Ramos (cell line): Measurements from ENCODE around the gene EEF2.

Source experiments
- in situ Hi-C: fragments of 300-500 bp; cut with MboI; formaldehyde crosslinking; loops from one replicate; pipeline ENCODE4 v1.14.3; 2022; ENCODE audit warnings: low sequenced_read_pairs; ENCODE audit not compliant: unreplicated experiment

EEF2 gene

DNA sequence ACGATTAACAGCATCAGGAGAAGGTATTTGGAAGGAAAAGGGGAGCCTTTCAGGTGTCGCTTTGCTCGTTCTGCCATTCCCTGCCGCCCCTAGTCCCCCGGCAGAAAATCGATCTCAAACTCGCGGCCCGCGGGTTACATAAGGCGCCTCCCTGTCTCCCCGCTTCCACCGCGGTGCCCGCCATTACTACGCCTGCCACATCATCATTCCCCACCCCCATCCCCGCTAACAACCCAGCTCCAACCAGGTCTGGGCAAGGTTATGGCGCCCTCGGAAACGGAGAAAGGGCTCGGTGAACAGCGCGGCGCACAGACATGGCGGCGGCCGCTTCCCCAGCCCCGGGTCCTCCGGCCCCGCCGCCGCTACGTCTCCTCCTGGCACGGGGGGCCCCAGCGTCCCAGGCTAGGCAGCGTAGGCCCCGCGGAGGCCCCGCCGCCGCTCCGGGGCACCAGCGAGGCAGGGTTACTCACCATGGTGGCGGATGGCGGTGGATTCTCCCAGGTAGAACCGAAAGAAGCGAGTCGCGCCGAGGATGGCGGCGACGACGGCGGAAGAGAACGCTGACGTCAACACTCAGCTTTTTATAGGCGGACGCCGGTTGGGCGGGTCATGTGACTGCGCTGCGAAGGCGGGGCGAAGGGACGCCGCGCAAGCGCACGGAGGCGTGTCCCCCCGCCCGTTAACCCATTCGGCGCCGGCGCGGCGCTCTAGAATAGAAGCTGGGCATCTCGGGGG lies at the start of gene EEF2:
EEF2 (minus strand) TSS at position 556 of the 735 bp plus-strand sequence; CDS start at position 473, 83 bp downstream.
- in situ Hi-C loops = no loop called here

DNA sequence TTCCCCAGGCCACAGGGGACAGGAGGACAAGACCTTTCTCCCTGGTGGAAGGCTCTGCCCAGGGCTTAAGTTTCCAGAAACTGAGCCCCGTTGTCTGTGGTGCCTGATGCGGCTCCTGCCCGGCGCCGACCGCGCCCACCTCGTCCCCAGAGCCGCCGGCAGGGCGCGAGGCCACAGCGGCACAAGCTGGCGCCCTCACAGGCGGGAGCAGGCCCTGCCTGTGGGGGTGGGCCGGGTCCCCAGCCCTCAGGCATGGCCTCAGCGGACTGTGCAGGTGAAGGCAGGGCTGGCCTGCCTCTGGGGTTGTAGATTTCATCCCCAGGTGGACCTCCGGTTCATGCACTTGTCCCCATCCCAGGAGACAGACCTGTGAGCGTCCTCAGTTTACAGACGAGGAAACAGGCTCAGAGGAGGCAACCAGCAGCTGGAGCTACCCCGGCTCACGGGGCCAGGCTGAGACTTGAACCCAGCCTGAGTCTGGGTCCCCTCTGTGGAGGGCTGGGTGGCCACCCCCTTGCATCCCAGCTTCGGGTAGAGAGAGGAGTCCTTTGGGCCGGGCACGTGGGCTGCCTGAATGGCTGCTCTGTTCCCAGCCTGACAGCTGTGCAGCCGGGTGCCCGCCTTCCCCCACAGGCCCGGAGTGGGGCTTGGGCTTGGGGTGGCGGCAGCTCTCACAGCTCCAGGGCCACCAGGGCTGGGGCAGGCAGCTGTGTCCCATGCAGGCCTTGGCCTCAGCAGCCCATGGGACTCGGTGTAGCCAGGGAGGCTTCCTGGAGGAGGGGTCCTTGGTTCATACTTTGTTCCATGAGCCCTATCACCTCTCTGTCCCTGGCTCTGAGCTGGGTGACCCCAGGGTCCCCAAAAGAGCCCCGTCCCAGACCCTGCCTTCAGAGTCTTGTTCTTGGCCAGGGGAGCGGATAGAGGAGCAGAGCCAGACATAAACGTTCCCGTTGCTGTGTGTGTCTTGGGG lies 49.1 kb upstream of the EEF2 start:
- in situ Hi-C loops = no loop called here

DNA sequence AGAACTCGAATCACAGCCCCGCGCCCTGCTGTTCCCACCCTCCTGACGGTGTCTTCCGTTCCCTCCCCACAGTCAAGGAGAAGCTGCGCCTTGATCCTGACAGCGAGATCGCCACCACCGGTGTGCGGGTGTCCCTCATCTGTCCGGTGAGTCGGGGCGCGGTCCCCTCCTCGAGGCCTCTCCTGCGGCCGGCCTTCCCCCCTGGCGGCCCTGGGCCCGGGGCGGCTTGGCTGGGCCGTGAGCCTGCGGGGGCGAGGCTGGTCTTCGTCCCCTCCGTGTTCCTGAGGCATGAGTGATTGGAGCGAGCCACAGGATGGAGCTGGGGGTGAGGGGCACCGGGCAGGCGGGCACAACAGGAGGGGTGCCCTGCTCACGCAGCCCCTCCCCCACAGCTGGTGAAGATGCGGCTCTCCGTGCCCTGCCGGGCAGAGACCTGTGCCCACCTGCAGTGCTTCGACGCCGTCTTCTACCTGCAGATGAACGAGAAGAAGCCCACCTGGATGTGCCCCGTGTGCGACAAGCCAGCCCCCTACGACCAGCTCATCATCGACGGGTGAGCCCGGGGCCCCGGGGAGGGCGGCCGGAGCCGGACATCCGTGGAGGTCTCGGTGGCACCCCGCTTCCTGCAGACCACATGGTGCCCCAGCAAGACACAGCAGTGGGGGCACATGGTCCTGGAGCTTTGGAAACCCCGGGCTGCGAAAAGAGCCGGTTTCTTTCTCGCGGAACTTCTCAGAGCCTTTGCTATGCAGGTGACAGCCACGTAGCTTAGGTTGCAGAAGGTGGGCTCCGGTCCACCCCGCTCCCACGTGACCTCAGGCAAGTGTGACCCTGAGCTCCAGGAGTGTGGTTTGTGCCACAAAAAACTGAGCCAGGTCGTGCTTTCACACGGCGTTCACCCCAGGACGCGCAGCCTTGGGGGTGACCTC lies 48.0 kb upstream of the EEF2 start:
- in situ Hi-C loops = no loop called here

DNA sequence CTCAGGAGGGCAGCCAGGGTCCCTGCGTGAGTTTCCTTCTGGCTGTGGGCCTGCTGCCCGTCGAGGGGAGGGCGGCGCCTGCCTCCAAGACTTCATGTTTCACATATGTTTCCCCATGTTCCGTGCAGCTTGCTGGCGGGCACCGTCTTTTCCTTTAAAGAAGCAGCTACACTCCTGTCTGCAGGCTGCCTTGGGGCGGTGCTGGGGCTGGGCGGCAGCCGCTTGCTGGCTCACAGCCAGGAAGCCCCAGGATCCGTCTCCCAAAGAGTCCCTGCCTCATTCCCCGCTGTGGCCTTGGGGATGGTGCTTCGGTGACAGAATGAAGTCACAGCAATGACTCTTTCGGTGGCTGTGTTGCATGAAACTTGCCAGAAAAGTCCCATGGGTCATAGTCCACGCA lies 47.2 kb upstream of the EEF2 start:
- in situ Hi-C loops = no loop called here

DNA sequence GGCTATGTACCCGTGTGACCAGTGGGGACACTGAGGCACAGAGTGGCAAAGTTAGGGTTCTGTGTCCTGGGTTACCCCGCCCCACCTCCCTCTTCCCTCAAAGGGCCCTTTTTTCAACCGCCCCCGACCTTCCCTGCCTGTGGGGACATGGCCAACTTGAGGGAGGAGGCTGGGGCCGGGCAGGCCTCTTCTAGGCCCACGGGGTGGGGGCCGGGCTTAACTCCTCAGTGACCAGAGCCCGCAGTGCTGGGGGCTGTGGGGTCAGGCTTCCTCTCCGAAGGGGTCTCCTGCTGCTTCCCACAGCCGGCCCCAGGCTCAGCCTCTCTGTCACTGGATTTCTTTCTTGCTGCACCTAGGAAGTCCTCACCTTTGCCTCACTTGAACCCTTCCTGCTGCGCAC lies 46.2 kb upstream of the EEF2 start:
- in situ Hi-C loops = no loop called here

DNA sequence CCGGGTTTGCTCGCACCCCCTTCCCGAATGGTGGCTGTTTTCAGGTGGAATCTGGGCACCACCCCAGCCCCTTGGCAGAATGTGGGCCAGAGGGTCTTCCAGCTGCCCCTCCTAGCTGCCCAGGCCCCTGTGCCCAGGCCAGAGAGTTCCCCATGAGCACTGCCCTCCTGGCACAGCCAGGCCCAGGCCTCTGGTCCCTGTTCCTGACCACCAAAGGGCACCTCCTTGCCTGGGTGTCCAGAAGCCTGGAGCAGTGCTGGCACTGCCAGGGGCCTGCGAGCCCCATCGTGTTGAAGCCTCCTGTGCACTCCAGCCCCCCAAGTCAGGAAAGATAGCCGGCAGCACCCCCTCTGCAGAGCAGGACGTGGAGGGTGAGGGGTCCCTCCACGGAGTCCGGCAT lies 45.7 kb upstream of the EEF2 start:
- in situ Hi-C loops = no loop called here

DNA sequence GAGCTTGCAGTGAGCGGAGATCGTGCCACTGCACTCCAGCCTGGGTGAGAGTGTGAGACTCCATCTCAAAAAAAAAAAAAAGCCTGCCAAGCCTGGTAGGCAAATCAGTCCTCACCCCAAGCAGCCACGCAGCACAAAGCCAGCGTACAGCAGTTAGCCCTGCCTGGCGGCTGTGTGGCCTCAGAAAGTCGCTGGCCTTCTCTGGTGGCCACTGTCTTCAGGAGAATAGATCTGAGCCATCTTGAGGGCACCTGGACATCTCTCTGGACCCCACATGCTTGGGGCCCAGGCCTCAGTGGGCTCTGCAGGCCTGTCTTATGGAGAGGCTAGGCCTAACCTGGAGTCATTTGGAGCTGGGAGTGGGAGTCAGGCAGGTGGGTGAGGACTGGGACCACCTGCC lies 45.3 kb upstream of the EEF2 start:
- in situ Hi-C loops = no loop called here

DNA sequence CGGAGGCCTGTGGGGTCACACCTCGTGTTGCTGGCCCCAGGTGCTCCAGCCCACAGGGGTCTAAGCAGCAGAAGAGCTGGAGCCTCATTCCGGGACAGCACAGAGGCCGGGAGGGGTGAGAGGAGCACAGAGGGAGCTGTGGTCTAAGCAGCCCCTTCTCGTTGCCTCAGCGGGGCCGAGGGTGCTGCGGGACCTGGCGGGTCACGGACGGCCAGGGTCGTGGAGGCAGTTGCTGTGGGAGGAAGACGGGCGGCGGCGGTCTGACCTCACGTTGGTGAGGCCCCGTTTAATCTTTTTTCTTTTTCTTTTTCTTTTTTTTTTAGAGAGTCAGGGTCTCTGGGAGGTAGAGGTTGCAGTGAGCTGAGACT lies 44.0 kb upstream of the EEF2 start:
- in situ Hi-C loops = no loop called here

DNA sequence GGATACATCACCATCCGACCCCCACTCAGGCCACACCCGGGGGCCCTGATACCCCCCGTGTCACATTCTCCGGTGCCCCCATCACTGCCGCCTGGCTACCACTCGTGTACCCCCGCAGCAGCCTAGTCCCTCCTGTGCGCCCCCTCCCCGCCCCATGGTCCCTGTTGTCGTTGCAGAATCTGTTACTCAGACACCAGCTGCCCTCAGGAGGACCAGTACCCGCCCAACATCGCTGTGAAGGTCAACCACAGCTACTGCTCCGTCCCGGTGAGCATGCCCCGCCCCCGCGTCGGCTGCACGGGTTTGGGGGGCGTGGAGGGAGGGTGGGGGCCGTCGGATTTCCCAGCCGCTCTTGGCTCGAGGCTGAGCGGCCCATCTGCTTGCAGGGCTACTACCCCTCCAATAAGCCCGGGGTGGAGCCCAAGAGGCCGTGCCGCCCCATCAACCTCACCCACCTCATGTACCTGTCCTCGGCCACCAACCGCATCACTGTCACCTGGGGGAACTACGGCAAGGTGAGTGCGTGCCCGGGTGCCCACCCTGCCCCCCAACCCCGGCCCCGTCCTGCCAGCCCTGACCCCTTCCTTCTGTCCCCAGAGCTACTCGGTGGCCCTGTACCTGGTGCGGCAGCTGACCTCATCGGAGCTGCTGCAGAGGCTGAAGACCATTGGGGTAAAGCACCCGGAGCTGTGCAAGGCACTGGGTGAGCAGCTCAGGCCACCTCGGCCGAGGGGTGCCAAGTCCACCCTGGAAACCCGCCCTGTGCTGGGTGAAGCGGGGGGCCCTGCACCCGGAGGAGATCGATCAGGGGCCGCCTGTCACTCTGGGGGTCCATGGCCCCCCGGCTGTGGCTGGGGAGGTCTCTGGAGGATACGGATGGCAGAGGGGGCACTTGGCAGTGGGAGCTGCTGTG lies 43.3 kb upstream of the EEF2 start:
- in situ Hi-C loops = no loop called here

DNA sequence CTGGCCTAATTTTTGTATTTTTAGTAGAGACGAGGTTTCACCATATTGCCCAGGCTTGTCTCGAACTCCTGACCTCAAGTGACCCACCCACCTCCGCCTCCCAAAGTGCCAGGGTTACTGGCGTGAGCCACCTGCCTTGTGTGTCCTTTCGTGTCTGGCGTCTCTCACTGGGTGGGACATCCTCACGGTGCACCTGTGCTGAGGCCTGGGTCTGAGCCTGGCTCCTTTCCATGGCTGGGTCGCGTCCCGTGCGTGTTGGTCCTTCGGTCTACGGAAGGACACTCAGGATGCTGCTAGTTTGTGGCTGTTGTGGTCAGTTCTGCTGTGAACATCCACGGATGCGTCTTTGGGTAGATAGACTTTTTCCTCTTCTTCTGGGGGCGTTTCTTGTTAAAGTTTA lies 41.9 kb upstream of the EEF2 start:
- in situ Hi-C loops = no loop called here

DNA sequence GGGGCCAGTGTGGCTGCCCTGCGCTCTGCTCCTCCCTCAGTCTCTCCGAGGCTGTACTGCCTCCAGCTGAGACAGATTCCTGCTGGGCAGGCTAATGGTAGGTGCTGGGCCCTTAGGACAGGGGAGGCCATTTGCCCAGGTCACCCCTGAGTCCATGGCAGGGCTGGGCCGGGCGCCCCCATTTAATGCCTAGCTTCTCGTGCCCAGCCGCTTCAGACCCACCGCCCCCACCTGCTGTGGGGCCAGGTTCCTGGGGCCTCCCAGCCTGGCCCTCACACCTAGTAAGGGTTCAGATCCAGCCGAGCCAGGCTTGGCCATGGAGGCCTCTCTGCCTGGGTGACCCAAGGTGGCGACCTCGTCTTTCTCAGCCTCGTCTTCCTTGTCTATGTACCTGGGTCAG lies 40.1 kb upstream of the EEF2 start:
- in situ Hi-C loops = no loop called here

DNA sequence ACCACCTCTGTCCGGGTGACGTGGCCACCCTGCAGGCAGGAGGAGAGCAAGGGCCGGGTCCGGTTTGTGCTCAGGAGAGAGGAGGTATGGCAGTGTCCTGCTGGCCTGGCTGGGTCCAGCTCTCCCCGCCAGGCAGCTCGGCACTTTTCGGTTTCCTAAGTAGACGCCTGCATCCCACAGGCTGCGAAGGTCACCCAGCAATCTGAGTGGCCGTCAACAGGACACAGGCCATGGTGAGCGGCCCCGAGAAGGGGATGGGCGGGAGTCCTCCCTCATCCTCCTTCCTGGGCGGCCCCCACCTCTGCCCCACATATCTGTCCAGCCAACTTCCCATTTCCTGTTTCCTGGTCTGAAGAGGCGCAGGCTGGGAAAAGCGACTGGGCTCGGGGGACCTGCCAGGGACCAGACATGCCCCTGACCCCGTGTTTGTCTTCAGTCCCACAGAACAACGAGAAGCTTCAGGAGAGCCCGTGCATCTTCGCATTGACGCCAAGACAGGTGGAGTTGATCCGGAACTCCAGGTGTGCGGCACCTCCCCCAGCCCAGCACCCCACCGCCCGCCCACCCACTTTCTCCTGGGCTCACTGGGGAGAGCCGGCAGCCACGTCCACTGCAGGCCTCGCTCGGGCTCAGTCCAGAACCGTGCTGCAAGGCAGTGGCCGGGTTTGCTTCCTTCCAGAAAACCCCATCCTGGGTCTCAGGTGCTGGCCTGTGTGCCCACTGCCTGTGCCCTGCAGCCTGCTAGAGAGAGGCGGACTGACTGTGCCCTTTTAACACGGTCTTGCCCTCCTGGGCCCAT lies 38.5 kb upstream of the EEF2 start:
- in situ Hi-C loops = no loop called here

DNA sequence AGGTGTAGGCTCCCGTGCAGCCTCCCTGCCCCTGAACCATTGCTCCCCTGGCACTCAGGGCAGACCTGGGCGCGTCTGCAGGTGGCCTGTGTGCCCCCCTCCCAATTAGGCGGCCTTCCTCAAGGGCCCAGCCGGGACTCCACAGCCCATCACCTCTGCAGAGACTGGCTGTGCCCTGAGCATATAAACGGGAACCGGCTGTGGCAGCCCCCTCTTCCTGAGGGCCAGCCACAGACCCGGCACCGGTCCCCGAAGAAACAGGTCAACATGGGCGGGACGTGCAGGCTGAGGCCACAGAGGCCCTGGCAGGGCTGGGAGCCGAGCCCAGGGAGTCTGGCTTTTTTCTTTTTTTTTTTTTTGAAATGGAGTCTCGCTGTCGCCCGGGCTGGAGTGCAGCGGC lies 34.3 kb upstream of the EEF2 start:
- in situ Hi-C loops = no loop called here

DNA sequence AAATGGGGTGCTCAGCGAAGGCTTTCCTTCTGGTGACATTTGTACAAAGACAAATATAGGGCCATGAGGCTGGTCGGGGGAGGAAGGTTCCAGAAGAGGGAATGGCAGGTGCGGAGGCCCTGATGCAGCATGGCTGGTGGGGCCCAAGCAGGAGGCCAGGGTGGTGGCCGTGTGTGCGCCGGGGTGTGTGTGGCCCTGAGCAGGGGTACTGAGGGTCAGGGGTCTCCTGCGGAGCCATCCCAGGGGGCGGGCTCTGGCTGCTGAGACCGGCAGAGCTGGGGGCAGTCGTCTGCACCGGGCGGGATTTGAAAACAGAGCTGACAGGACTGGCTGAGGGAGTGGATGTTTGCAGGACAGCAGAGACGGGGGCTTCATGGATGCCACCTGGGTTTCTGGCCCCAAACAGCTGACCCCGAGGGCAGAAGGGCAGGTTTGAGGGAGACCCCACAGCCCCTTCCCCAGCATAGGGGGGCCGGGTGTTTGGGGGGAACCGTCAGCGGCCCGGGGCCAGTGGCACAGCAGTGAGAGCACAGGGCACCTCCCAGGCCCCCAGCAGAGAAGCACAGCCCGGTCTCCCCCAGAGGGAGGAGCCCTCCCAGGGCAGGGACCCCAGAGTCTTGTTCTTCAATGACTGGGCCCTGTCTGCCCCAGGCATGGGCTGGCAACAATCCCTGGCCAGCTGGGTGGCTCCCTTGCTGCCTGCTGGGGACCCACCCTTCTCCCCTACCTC lies 33.7 kb upstream of the EEF2 start:
- in situ Hi-C loops = no loop called here

DNA sequence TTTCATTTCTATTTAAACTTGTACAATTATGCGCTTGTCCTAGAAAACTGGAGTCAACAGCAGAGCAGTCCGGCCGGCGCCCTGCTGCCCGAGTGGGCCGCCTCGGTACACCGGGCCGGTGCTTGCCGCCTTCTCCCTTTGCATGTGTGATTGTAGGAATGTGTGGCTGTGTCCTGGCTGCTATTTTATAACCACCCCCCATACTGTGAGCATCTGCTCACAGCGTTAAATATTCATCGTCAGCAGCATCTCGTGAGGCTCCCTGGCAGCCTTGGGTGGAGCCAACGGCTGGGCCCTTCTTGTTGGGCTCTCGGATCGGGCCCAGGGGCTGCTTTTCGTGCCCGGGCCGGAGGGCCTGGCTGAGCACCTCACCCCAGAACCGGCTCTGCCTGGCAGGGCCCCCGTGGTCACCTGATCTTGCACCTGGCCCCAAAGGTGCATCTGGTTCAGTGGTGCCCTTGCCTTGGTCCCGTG lies 32.9 kb upstream of the EEF2 start:
- in situ Hi-C loops = no loop called here

DNA sequence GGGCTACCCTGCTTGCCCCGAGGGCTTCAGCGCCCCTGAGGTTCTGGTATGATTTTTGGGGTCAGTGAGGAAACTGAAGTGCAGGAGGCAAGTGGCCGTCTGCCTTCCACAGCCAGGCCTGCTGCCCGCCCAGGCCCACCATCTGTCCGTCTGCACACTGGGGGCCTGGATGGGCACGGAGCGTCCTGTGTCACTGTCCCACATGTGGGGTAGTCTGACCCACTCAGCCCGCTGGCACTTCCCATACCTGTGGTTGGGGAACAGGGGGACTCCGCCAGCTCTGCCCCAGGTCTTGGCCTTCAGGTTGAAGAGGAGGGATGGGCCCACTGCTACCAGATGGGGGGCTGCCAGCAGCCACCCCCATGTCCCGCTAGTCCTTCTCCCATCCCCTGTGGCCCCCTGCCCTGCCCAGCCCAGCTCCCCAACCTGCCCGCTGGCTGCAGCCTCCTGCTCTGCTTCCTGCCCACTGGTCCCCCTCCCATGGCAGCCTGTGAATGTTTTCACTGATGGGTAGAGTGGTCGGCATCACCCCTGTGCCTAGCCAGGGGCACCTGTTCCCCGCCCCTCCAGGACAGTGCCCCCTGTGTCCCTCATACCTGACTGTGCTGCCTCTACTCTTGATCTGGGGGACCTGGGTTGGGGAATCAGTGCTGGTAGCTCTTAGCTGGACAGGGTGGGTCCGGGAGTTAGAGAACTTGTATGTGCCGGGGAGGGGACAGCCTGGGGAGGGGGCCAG lies 31.8 kb upstream of the EEF2 start:
- in situ Hi-C loops = no loop called here

DNA sequence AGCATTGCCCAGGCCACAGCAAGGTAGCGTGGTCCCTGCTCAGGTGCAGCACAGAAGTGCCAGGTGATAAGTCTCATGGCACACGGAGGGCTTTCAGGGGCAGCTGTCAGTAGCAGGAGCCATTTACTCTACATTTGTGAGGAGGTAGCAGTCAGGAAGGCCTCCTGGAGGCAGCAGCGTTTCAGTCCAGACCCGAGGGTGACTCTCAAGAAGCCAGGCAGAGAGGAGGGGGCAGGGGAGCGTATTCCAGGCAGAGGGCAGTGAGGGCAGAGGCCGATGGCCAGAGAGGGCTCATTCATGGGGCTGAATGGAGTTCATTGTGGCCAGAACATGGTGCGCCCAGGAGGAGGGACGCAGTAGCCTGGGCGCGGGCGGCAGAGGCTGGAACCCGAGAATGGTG lies 31.2 kb upstream of the EEF2 start:
- in situ Hi-C loops = no loop called here
